ENCODE measurements around the gene FAM234A. TPM values are rescaled to one million over a fixed set of nuclear protein-coding genes. Genes with fewer than 3 reads are reported as not detected.

FAM234A gene, protein sequence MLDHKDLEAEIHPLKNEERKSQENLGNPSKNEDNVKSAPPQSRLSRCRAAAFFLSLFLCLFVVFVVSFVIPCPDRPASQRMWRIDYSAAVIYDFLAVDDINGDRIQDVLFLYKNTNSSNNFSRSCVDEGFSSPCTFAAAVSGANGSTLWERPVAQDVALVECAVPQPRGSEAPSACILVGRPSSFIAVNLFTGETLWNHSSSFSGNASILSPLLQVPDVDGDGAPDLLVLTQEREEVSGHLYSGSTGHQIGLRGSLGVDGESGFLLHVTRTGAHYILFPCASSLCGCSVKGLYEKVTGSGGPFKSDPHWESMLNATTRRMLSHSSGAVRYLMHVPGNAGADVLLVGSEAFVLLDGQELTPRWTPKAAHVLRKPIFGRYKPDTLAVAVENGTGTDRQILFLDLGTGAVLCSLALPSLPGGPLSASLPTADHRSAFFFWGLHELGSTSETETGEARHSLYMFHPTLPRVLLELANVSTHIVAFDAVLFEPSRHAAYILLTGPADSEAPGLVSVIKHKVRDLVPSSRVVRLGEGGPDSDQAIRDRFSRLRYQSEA
- 10 to 100 TPM; 18.3 to 21.5 TPM for total RNA-seq

DNA sequence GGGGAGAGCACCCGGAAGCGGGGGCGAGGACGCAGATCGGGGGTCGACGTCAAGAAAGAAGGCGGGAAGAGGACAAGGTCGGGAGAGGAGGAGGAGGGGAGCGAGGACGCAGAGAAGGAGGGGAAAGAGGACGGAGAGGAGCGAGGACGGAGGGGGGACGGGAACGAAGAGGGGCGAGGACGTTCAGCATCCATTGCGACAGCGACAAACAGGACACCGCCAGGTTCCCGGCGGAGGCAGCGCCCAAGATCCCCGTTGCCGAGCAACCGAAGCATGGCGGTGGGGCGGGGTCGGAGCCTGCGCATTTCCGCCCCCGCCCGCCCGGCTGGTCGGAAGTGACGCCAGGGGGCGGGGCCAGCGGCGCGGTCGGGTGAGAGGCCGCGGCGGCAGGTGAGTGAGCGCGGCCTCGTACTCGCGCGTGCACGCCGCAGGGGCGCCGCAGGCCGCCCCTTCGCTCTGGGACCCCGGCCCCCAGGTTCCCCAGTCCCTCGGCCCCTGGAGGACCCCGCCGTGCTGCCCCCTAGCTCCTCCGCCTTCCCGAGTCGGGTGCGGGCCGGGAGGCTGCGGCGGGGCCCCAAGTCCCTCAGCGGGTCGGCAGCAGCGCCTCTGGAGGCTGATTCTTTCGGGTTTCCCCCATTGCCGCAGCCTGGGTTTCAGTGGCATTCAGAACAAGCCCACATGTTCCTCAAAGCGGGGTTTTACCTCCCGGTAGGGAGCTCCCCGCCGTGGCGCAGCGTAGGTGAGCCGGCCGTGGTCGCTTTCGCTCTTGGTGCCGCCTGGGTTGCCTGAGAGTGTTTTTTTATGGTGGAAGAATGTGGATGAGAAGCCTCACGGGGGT, at the start of gene FAM234A:
Gene FAM234A, plus strand, starts transcription at position 354 of the 838 bp plus-strand sequence. CDS start 19,593 bp downstream, outside the sequence.
- H3K27ac Mint-ChIP-seq, result peak within 1 kb of the TSS; percentile 99
- ChIA-PET POLR2A (interaction anchor here (0.7 to 1.8 kb wide), 12 partner anchors 9 to 293 kb away, joined by 3 to 7 read pairs (median 4); partner anchors contain the start of gene CAPN15), CTCF (interaction anchor here (0.7 to 1.9 kb wide), 14 partner anchors 10 to 167 kb away, joined by 3 to 11 read pairs (median 4); partner anchors contain the start of gene DECR2)
- peak; percentile 86 for ATAC-seq
- TF ChIP-seq, protein P1, sequence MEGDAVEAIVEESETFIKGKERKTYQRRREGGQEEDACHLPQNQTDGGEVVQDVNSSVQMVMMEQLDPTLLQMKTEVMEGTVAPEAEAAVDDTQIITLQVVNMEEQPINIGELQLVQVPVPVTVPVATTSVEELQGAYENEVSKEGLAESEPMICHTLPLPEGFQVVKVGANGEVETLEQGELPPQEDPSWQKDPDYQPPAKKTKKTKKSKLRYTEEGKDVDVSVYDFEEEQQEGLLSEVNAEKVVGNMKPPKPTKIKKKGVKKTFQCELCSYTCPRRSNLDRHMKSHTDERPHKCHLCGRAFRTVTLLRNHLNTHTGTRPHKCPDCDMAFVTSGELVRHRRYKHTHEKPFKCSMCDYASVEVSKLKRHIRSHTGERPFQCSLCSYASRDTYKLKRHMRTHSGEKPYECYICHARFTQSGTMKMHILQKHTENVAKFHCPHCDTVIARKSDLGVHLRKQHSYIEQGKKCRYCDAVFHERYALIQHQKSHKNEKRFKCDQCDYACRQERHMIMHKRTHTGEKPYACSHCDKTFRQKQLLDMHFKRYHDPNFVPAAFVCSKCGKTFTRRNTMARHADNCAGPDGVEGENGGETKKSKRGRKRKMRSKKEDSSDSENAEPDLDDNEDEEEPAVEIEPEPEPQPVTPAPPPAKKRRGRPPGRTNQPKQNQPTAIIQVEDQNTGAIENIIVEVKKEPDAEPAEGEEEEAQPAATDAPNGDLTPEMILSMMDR (IDR thresholded peaks at IDR 0.05), result peak; percentile 59
- DNase-seq, result peak; percentile 97
- peaks cover 2% of the 10 kb centered on the region for H3K9me3 Mint-ChIP-seq
- H3K4me3 Mint-ChIP-seq, result peak within 1 kb of the TSS; percentile 90
- intact Hi-C loops (cut with micrococcal nuclease), result loop anchor here (5.0 to 10.0 kb wide), 2 partner anchors 88 to 120 kb away; partner anchors contain the start of gene AXIN1
- peaks cover 19% of the 10 kb centered on the region for H3K4me1 Mint-ChIP-seq (ENCODE audit: low read depth)
- H3K36me3 Mint-ChIP-seq (ENCODE audit: low read depth), result peaks cover 9% of the 10 kb centered on the region
- no peaks in the 10 kb centered on the region for H3K27me3 Mint-ChIP-seq

DNA sequence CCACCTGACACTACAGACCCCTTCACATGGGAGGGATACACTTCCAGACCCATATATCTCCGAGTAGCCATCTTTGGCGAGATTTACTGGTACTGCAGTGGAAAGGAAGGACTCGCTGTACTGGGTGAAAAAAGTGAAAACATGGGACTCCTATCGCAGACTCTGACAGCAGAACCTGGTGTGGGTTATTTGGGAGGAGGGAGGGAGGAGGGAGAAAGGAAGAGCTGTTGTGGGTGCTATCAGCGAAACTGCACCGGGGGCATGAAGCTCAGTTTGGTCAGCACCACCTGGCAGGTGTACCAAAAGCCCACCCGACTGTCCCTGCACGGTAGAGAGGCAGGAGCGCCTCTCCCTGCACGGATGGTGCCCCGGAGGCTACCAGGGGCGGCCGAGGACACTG, 49.4 kb upstream of the FAM234A start:
- no peak overlapping the region for H3K4me3 Mint-ChIP-seq
- H3K9me3 Mint-ChIP-seq, result no peaks in the 10 kb centered on the region
- H3K27me3 Mint-ChIP-seq, result no peaks in the 10 kb centered on the region
- TF ChIP-seq, protein P1 (IDR thresholded peaks at IDR 0.05), result no peak
- H3K27ac Mint-ChIP-seq, result no peak overlapping the region
- POLR2A ChIA-PET, result no interaction called here
- CTCF ChIA-PET, result interaction anchor here (1.1 to 1.3 kb wide), 2 partner anchors 88 to 120 kb away, joined by 3 read pairs; no protein-coding TSS in a partner anchor
- H3K36me3 Mint-ChIP-seq (ENCODE audit: low read depth), result peaks cover 32% of the 10 kb centered on the region
- intact Hi-C loops (cut with micrococcal nuclease), result no loop called here
- peaks cover 3% of the 10 kb centered on the region for H3K4me1 Mint-ChIP-seq (ENCODE audit: low read depth)
- no peak for DNase-seq
- ATAC-seq, result no peak

DNA sequence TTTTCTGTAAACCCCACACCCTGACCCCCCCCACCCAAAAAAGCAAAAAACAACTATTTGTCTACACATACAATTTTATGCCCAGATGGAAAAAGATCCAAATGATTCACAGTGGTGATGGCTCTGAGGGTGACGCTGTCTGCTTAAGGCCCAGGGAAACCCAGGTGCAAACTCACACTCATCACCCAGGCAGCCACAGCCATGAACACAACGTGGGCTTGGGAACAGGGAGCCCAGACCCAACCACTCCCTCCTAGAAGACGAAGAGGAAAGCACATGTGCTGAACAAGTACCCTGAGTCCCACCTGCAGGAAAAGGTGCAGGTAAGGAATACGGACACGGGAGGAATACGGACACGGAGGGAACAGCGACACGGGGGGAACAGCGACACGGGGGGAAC, 48.9 kb upstream of the FAM234A start:
- Mint-ChIP-seq H3K9me3 (no peaks in the 10 kb centered on the region), H3K36me3 (ENCODE audit: low read depth) (peaks cover 34% of the 10 kb centered on the region), H3K4me1 (ENCODE audit: low read depth) (peaks cover 3% of the 10 kb centered on the region), H3K27ac (no peak overlapping the region), H3K27me3 (no peaks in the 10 kb centered on the region), H3K4me3 (no peak overlapping the region)
- ATAC-seq, result no peak
- TF ChIP-seq, protein P1 (IDR thresholded peaks at IDR 0.05), result no peak
- intact Hi-C loops (cut with micrococcal nuclease), result no loop called here
- CTCF ChIA-PET, result no interaction called here
- POLR2A ChIA-PET, result no interaction called here
- no peak for DNase-seq

DNA sequence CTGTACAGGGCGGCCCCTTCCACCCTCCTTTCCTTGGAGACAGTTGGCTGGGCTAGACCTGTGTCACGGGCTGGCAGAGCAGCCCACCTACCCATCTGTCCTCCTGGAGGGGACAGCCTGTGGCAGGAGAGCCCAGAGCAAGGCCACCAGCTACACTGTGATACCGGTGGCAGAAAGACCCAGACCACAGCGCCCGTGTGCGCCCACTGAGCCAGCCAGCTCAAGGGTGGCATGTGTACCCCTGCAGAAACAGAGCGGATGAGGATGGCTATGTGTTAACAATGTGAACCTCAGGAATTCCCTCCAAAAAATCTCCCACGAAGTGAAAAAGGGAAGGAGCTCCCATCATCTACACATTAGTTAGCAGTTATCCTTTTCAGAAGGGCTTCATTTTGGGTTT, 47.3 kb upstream of the FAM234A start:
- Mint-ChIP-seq H3K27me3 (no peaks in the 10 kb centered on the region), H3K4me1 (ENCODE audit: low read depth) (peaks cover 3% of the 10 kb centered on the region), H3K36me3 (ENCODE audit: low read depth) (peaks cover 44% of the 10 kb centered on the region), H3K27ac (no peak overlapping the region), H3K9me3 (no peaks in the 10 kb centered on the region), H3K4me3 (no peak overlapping the region)
- CTCF ChIA-PET, result interaction anchor here (0.5 to 2.5 kb wide), 4 partner anchors 41 to 175 kb away, joined by 3 to 6 read pairs (median 3); no protein-coding TSS in a partner anchor
- POLR2A ChIA-PET, result interaction anchor here (2.1 kb wide), 1 partner anchor 31 kb away, joined by 6 read pairs; no protein-coding TSS in a partner anchor
- ATAC-seq (no peak), DNase-seq (no peak)
- TF ChIP-seq, protein P1 (IDR thresholded peaks at IDR 0.05), result no peak
- intact Hi-C loops (cut with micrococcal nuclease), result no loop called here

All from activated CD8-positive, alpha-beta T cell treated with anti-CD3 and anti-CD28 coated beads for 36 hours (primary cell).